Subcutaneous adipose tissue (tissue), 4 donors: ENCODE results near the gene TRIM62. TPM values are rescaled to one million over a fixed set of nuclear protein-coding genes. Genes with fewer than 3 reads are reported as not detected.

Experiments
- CTCF ChIP-seq: fragments of 450-650 bp; IDR thresholded peaks from one replicate; pipeline ENCODE4 v1.5.1; 2016; ENCODE audit warnings: low read depth, mild to moderate bottlenecking, control low read depth, antibody characterized with exemption, moderate library complexity
- total RNA-seq, 4 donors: library from RNA; depleted of rRNA; stranded (reverse); fragments of >200 nt; gene quantifications; one replicate each; pipeline ENCODE4 v1.1.0, GENCODE V29; 2016

Gene TRIM62
- total RNA-seq, 4 donors from 2014 or later, result 1.5 to 4.9 (median 3.5) TPM

GRCh38 chr1:33220676-33221384 lies 39.0 kb upstream of the TRIM62 start:
- TF ChIP-seq CTCF, result no peak

- no peak for TF ChIP-seq CTCF
These were observed 38.2 kb upstream of the TRIM62 start for GRCh38 chr1:33219886-33220661.

- TF ChIP-seq CTCF, result no peak
These were observed 30.1 kb upstream of the TRIM62 start for GRCh38 chr1:33211972-33212371.

GRCh38 chr1:33206340-33206739 lies 24.5 kb upstream of the TRIM62 start:
- no peak for TF ChIP-seq CTCF

- no peak for TF ChIP-seq CTCF
These were observed 13.7 kb upstream of the TRIM62 start for GRCh38 chr1:33195556-33195955.

GRCh38 chr1:33191731-33192275 lies 10.0 kb upstream of the TRIM62 start:
- TF ChIP-seq CTCF, result no peak

- no peak for TF ChIP-seq CTCF
These were observed 8.9 kb upstream of the TRIM62 start for GRCh38 chr1:33190701-33191100.
